ENCODE results near the gene SELPLG.

GRCh38 chr12:108621161-108621560 lies 12.5 kb downstream of the SELPLG start:
- TF ChIP-seq, protein P1, sequence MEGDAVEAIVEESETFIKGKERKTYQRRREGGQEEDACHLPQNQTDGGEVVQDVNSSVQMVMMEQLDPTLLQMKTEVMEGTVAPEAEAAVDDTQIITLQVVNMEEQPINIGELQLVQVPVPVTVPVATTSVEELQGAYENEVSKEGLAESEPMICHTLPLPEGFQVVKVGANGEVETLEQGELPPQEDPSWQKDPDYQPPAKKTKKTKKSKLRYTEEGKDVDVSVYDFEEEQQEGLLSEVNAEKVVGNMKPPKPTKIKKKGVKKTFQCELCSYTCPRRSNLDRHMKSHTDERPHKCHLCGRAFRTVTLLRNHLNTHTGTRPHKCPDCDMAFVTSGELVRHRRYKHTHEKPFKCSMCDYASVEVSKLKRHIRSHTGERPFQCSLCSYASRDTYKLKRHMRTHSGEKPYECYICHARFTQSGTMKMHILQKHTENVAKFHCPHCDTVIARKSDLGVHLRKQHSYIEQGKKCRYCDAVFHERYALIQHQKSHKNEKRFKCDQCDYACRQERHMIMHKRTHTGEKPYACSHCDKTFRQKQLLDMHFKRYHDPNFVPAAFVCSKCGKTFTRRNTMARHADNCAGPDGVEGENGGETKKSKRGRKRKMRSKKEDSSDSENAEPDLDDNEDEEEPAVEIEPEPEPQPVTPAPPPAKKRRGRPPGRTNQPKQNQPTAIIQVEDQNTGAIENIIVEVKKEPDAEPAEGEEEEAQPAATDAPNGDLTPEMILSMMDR (IDR thresholded peaks at IDR 0.05; ENCODE audit: low read length): no peak
- TF ChIP-seq EZH2 (optimal IDR thresholded peaks at IDR 0.05; ENCODE audit: low read depth, low read length) (no peak), EZH2phosphoT487 (IDR thresholded peaks at IDR 0.05; ENCODE audit: low read length) (no peak)
